H7 (cell line): ENCODE results near the gene BCL2. TPM values are rescaled to one million over a fixed set of nuclear protein-coding genes. Genes with fewer than 3 reads are reported as not detected.

Experiments
- DNase-seq: peaks from one replicate; pipeline ENCODE4 v3.0.0; 2012
- H3K27me3 ChIP-seq: 2 replicates; pipeline ENCODE4 v1.6.0; 2011; ENCODE audit warnings: mild to moderate bottlenecking, low read length; ENCODE audit not compliant: control insufficient read depth, insufficient read depth
- H3K36me3 ChIP-seq: replicated peaks from 2 replicates; pipeline ENCODE4 v1.5.1; 2011; ENCODE audit warnings: low read length; ENCODE audit not compliant: control insufficient read depth, insufficient read depth
- H3K4me3 ChIP-seq: 2 replicates; pipeline ENCODE4 v1.5.1; 2011; ENCODE audit warnings: low read depth, mild to moderate bottlenecking, control low read depth, low read length, moderate library complexity; ENCODE audit not compliant: insufficient read depth
- total RNA-seq: library from RNA; depleted of rRNA; stranded (reverse); fragments of >200 nt; shearing (Covaris generic); gene quantifications from 2 replicates; pipeline ENCODE4 v1.2.3, GENCODE V29; 2014

The BCL2 gene
- total RNA-seq, 1 experiment from 2014 or later, result 1.8 TPM

GRCh38 chr18:63099848-63100629, 219.5 kb downstream of the BCL2 start:
- DNase-seq, result no peak
- Histone ChIP-seq H3K4me3 (no peak overlapping the region), H3K36me3 (no peaks in the 10 kb centered on the region), H3K27me3 (no peaks in the 10 kb centered on the region)

GRCh38 chr18:63099091-63099840, 220.3 kb downstream of the BCL2 start:
- no peak for DNase-seq
- H3K36me3 ChIP-seq, result no peaks in the 10 kb centered on the region
- no peak overlapping the region for H3K4me3 ChIP-seq
- H3K27me3 ChIP-seq, result no peaks in the 10 kb centered on the region

- Histone ChIP-seq H3K4me3 (no peak overlapping the region), H3K36me3 (no peaks in the 10 kb centered on the region), H3K27me3 (no peaks in the 10 kb centered on the region)
- no peak for DNase-seq
Observed at GRCh38 chr18:63098018-63098981, 221.3 kb downstream of the BCL2 start.

GRCh38 chr18:63097178-63097577, 222.4 kb downstream of the BCL2 start:
- no peaks in the 10 kb centered on the region for H3K27me3 ChIP-seq
- no peaks in the 10 kb centered on the region for H3K36me3 ChIP-seq
- no peak for DNase-seq

GRCh38 chr18:63096327-63096874, 223.2 kb downstream of the BCL2 start:
- H3K4me3 ChIP-seq, result no peak overlapping the region
- no peak for DNase-seq
- H3K27me3 ChIP-seq, result no peaks in the 10 kb centered on the region
- no peaks in the 10 kb centered on the region for H3K36me3 ChIP-seq

More at GRCh38 chr18:63097178-63097577, 222.4 kb downstream of the BCL2 start:
- H3K4me3 ChIP-seq, result no peak overlapping the region

GRCh38 chr18:63095768-63096167, 223.8 kb downstream of the BCL2 start:
- H3K27me3 ChIP-seq, result no peaks in the 10 kb centered on the region
- no peaks in the 10 kb centered on the region for H3K36me3 ChIP-seq
- DNase-seq, result no peak
- H3K4me3 ChIP-seq, result no peak overlapping the region

GRCh38 chr18:63091671-63092364, 227.8 kb downstream of the BCL2 start:
- Histone ChIP-seq H3K36me3 (no peaks in the 10 kb centered on the region), H3K27me3 (no peaks in the 10 kb centered on the region), H3K4me3 (no peak overlapping the region)
- no peak for DNase-seq

- DNase-seq, result no peak
- Histone ChIP-seq H3K4me3 (no peak overlapping the region), H3K36me3 (no peaks in the 10 kb centered on the region), H3K27me3 (no peaks in the 10 kb centered on the region)
Observed at GRCh38 chr18:63090334-63090733, 229.2 kb downstream of the BCL2 start.

GRCh38 chr18:63089041-63089440, 230.5 kb downstream of the BCL2 start:
- no peak overlapping the region for H3K4me3 ChIP-seq
- no peaks in the 10 kb centered on the region for H3K36me3 ChIP-seq

GRCh38 chr18:63088262-63088661, 231.3 kb downstream of the BCL2 start:
- no peaks in the 10 kb centered on the region for H3K36me3 ChIP-seq
- H3K4me3 ChIP-seq, result no peak overlapping the region
- peak; percentile 68 for DNase-seq
- H3K27me3 ChIP-seq, result no peaks in the 10 kb centered on the region

More at GRCh38 chr18:63089041-63089440, 230.5 kb downstream of the BCL2 start:
- H3K27me3 ChIP-seq, result no peaks in the 10 kb centered on the region
- no peak for DNase-seq

- no peak for DNase-seq
- H3K36me3 ChIP-seq, result no peaks in the 10 kb centered on the region
- no peak overlapping the region for H3K4me3 ChIP-seq
- H3K27me3 ChIP-seq, result no peaks in the 10 kb centered on the region
Observed at GRCh38 chr18:63087421-63088230, 231.9 kb downstream of the BCL2 start.

GRCh38 chr18:63085611-63086010, 234.0 kb downstream of the BCL2 start:
- Histone ChIP-seq H3K27me3 (no peaks in the 10 kb centered on the region), H3K4me3 (no peak overlapping the region), H3K36me3 (no peaks in the 10 kb centered on the region)
- no peak for DNase-seq

- Histone ChIP-seq H3K27me3 (no peaks in the 10 kb centered on the region), H3K36me3 (no peaks in the 10 kb centered on the region), H3K4me3 (no peak overlapping the region)
- no peak for DNase-seq
Observed at GRCh38 chr18:63084219-63084618, 235.3 kb downstream of the BCL2 start.
